Esophagus (tissue), 2 donors: ENCODE data around the gene GTF3C1. TPM values are rescaled to one million over a fixed set of nuclear protein-coding genes. Genes with fewer than 3 reads are reported as not detected.

Experiments
- H3K27ac ChIP-seq, 2 donors: one replicate each; pipeline ENCODE4 v1.5.1; 2013; ENCODE audit warnings: low read depth in 2 of 2, mild to moderate bottlenecking in 2 of 2, inconsistent platforms in 1 of 2, low read length in 1 of 2, moderate library complexity in 1 of 2
- H3K27me3 ChIP-seq, 2 donors: one replicate each; pipeline ENCODE4 v1.6.1; 2013; ENCODE audit warnings: low read length in 2 of 2, control low read depth in 1 of 2, mild to moderate bottlenecking in 1 of 2; ENCODE audit not compliant: insufficient read depth in 2 of 2, control insufficient read depth in 1 of 2
- H3K36me3 ChIP-seq, 2 donors: one replicate each; pipeline ENCODE4 v1.6.1; 2013; ENCODE audit warnings: low read length in 1 of 2; ENCODE audit not compliant: control insufficient read depth in 2 of 2, insufficient read depth in 2 of 2
- H3K4me1 ChIP-seq, 2 donors: one replicate each; pipeline ENCODE4 v1.6.1; 2013; ENCODE audit warnings: low read length in 1 of 2; ENCODE audit not compliant: control insufficient read depth in 2 of 2, insufficient read depth in 2 of 2
- H3K4me3 ChIP-seq, 2 donors: one replicate each; pipeline ENCODE4 v1.5.1; 2013; ENCODE audit warnings: low read length in 2 of 2, mild to moderate bottlenecking in 2 of 2, low read depth in 1 of 2, moderate library complexity in 1 of 2
- H3K9me3 ChIP-seq, 2 donors: one replicate each; pipeline ENCODE4 v1.6.1; 2013; ENCODE audit warnings: mild to moderate bottlenecking in 2 of 2, low read depth in 1 of 2, low read length in 1 of 2, moderate library complexity in 1 of 2; ENCODE audit not compliant: control insufficient read depth in 2 of 2, insufficient read depth in 1 of 2
- whole genome bisulfite sequencing, 2 donors: extraction: QIAGEN DNeasy Blood & Tissue Kit; methylation state at CpG; one replicate each; pipeline ENCODE4 v1.1.7; 2013; 5-methylcytosine and 5-hydroxymethylcytosine counted together
- polyA plus RNA-seq, 2 donors: library from polyadenylated mRNA; stranded (reverse); fragments of 200-250 nt; gene quantifications; one replicate each; pipeline ENCODE4 v1.2.3, GENCODE V29; 2013
- donor health status: healthy with polysubstance abuse.
- donor health status: Bipolar disorder and iron deficiency.

GTF3C1 gene
- polyA plus RNA-seq, 2 donors: 85.4 to 109 TPM

GRCh38 chr16:27455700-27456099 is 94.0 kb downstream of the GTF3C1 start:
- 27 to 35% methylated on average over 12 of the region's 12 CpGs for WGBS, 2 donors
- H3K36me3 ChIP-seq: peaks cover 0 to 10% of the 10 kb centered on the region in 2 donors
- peaks cover 0 to 12% of the 10 kb centered on the region in 2 donors for H3K4me1 ChIP-seq
- no peak overlapping the region for H3K27ac ChIP-seq
- no peaks in the 10 kb centered on the region for H3K27me3 ChIP-seq
- H3K9me3 ChIP-seq: no peaks in the 10 kb centered on the region
- H3K4me3 ChIP-seq: no peak overlapping the region

GRCh38 chr16:27453494-27453825 is 96.3 kb downstream of the GTF3C1 start:
- no peak overlapping the region for H3K4me3 ChIP-seq
- no peaks in the 10 kb centered on the region for H3K27me3 ChIP-seq
- peaks cover 0 to 10% of the 10 kb centered on the region in 2 donors for H3K4me1 ChIP-seq
- H3K27ac ChIP-seq: no peak overlapping the region
- no peaks in the 10 kb centered on the region for H3K9me3 ChIP-seq
- H3K36me3 ChIP-seq: no peaks in the 10 kb centered on the region
- WGBS, 2 donors: 91% methylated on average over 3 of the region's 3 CpGs

- no peaks in the 10 kb centered on the region for H3K27me3 ChIP-seq
- no peaks in the 10 kb centered on the region for H3K36me3 ChIP-seq
- WGBS, 2 donors: 70 to 79% methylated on average over 16 of the region's 16 CpGs
- H3K4me1 ChIP-seq: peaks cover 0 to 10% of the 10 kb centered on the region in 2 donors
- H3K9me3 ChIP-seq: no peaks in the 10 kb centered on the region
- no peak overlapping the region for H3K27ac ChIP-seq
- no peak overlapping the region for H3K4me3 ChIP-seq
These were observed 96.9 kb downstream of the GTF3C1 start for GRCh38 chr16:27452569-27453493.

- no peak overlapping the region for H3K4me3 ChIP-seq
- H3K36me3 ChIP-seq: no peaks in the 10 kb centered on the region
- no peaks in the 10 kb centered on the region for H3K27me3 ChIP-seq
- peaks cover 0 to 1% of the 10 kb centered on the region in 2 donors for H3K9me3 ChIP-seq
- 21 to 24% methylated on average over 5 of the region's 5 CpGs for WGBS, 2 donors
- peaks cover 0 to 4% of the 10 kb centered on the region in 2 donors for H3K4me1 ChIP-seq
- H3K27ac ChIP-seq: no peak overlapping the region
These were observed 99.5 kb downstream of the GTF3C1 start for GRCh38 chr16:27450196-27450549.

GRCh38 chr16:27449434-27450195 is 100.1 kb downstream of the GTF3C1 start:
- Histone ChIP-seq H3K36me3 (no peaks in the 10 kb centered on the region), H3K4me3 (no peak overlapping the region), H3K27me3 (no peaks in the 10 kb centered on the region), H3K27ac (no peak overlapping the region), H3K9me3 (peaks cover 0 to 6% of the 10 kb centered on the region in 2 donors), H3K4me1 (peaks cover 0 to 4% of the 10 kb centered on the region in 2 donors)
- WGBS, 2 donors: 28 to 30% methylated on average over 27 to 31 of the region's 31 CpGs

GRCh38 chr16:27448532-27449433 is 100.9 kb downstream of the GTF3C1 start:
- H3K27me3 ChIP-seq: no peaks in the 10 kb centered on the region

GRCh38 chr16:27447301-27447700 is 102.4 kb downstream of the GTF3C1 start:
- no peaks in the 10 kb centered on the region for H3K36me3 ChIP-seq
- H3K27me3 ChIP-seq: no peaks in the 10 kb centered on the region
- 90 to 94% methylated on average over 5 of the region's 5 CpGs for WGBS, 2 donors
- H3K9me3 ChIP-seq: peaks cover 0 to 13% of the 10 kb centered on the region in 2 donors
- H3K4me3 ChIP-seq: no peak overlapping the region
- peaks cover 0 to 4% of the 10 kb centered on the region in 2 donors for H3K4me1 ChIP-seq
- H3K27ac ChIP-seq: no peak overlapping the region

More at GRCh38 chr16:27448532-27449433, 100.9 kb downstream of the GTF3C1 start:
- no peak overlapping the region for H3K27ac ChIP-seq
- H3K4me1 ChIP-seq: peaks cover 0 to 4% of the 10 kb centered on the region in 2 donors
- no peaks in the 10 kb centered on the region for H3K36me3 ChIP-seq
- H3K9me3 ChIP-seq: peaks cover 0 to 13% of the 10 kb centered on the region in 2 donors
- 79 to 80% methylated on average over 19 of the region's 19 CpGs for WGBS, 2 donors
- H3K4me3 ChIP-seq: no peak overlapping the region

- peaks cover 0 to 13% of the 10 kb centered on the region in 2 donors for H3K9me3 ChIP-seq
- H3K27me3 ChIP-seq: no peaks in the 10 kb centered on the region
- 65 to 79% methylated on average over 4 of the region's 4 CpGs for WGBS, 2 donors
- no peak overlapping the region for H3K4me3 ChIP-seq
- no peaks in the 10 kb centered on the region for H3K36me3 ChIP-seq
- no peak overlapping the region for H3K27ac ChIP-seq
- peaks cover 0 to 4% of the 10 kb centered on the region in 2 donors for H3K4me1 ChIP-seq
These were observed 103.0 kb downstream of the GTF3C1 start for GRCh38 chr16:27446721-27447120.
